Fibroblast of pulmonary artery (primary cell): ENCODE data around the gene KRTAP17-1.
"Not testable (repeated sequence)": the region's sequence is repeated elsewhere in the genome, so short reads cannot be mapped to it uniquely, and the experiment has no call there.

Experiments
- DNase-seq: peaks from one replicate; pipeline ENCODE4 v3.0.0-alpha.2; 2010; ENCODE audit warnings: low read depth
- H3K4me3 ChIP-seq: replicated peaks from 2 replicates; pipeline ENCODE4 v1.5.1; 2011; ENCODE audit warnings: low read depth, mild to moderate bottlenecking, control low read depth, low read length, moderate library complexity
- CTCF ChIP-seq: IDR thresholded peaks from 2 replicates; pipeline ENCODE4 v1.5.1; 2011; ENCODE audit warnings: mild to moderate bottlenecking, control low read depth, low read length, inconsistent platforms; ENCODE audit errors: missing control alignments

The KRTAP17-1 gene

DNA sequence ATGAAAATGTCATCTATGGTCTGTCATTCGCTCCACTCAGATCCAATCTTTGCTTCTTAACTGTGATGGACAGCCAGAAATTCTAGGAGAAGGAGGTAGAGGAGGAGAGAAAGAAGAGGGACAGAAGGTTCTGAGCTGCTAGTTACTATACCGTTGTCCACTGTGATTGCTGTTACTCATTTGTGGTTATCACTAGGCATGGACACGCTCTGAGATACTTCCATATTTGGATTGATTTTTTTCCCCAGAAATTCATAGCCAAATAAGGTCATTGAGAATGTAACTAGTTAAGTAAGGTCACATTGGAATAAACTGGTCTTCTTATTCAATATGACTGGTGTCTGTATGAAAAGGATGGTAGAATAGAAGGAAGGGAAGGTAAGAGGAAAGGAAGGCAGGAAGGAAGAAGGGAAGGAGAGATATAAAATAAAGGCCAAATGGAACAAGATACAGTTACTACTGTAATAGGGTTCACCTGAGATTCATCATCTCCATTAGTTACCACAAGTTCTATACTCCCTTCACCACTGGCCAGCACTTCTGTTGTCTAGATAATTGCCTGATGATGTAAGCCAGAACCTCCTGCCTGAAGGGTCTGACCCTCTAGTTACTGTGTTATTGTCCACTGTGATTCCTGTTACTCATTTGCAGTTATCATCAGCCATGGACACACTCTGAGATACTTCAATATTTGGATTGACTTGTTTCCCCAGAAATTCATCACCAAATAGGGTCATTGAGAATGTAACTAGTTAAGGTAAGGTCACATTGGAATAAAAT, 37.1 kb downstream of the KRTAP17-1 start:
- TF ChIP-seq CTCF, result no peak
- no peak overlapping the region for H3K4me3 ChIP-seq
- no peak for DNase-seq

- H3K4me3 ChIP-seq, DNase-seq: not testable (repeated sequence)
These were observed 39.8 kb downstream of the KRTAP17-1 start, which contains the start of gene KRTAP9-7 for GRCh38 chr17:41275648-41276190. KRTAP9-7 (plus strand) TSS chr17:41275698; CDS start chr17:41275698, 0 bp downstream.

GRCh38 chr17:41271858-41272257, 43.7 kb downstream of the KRTAP17-1 start:
- DNase-seq, result no peak

GRCh38 chr17:41271323-41271722, 44.2 kb downstream of the KRTAP17-1 start:
- DNase-seq, H3K4me3 ChIP-seq: not testable (repeated sequence)

More at GRCh38 chr17:41271858-41272257, 43.7 kb downstream of the KRTAP17-1 start:
- H3K4me3 ChIP-seq, result no peak overlapping the region
- TF ChIP-seq CTCF, result no peak

- TF ChIP-seq CTCF, result no peak
- H3K4me3 ChIP-seq, result no peak overlapping the region
- DNase-seq, result no peak
These were observed 47.8 kb downstream of the KRTAP17-1 start for GRCh38 chr17:41267711-41268110.

- no peak for TF ChIP-seq CTCF
- no peak for DNase-seq
- H3K4me3 ChIP-seq, result no peak within 1 kb of the TSS
These were observed 50.4 kb downstream of the KRTAP17-1 start, which contains the start of gene KRTAP9-6 for GRCh38 chr17:41265078-41265477. KRTAP9-6 (plus strand) TSS chr17:41265378; CDS start chr17:41265378, 0 bp downstream.
